Heart left ventricle (tissue), 13 donors: Measurements from ENCODE around the gene ZDHHC11B.

Experiments
- CTCF ChIP-seq, 12 donors: fragments of 200-600 bp; sonication (generic) in 4 of 12; IDR thresholded peaks; one replicate each; pipeline versions ENCODE4 v1.5.0 to v1.8.0; 2018 to 2022; ENCODE audit warnings: antibody characterized with exemption in 12 of 12, mild to moderate bottlenecking in 5 of 12
- POLR2A ChIP-seq, 2 donors: fragments of 450-650 bp; IDR thresholded peaks; one replicate each; pipeline ENCODE4 v1.6.1; 2017; ENCODE audit warnings: antibody characterized with exemption in 2 of 2, mild to moderate bottlenecking in 2 of 2, moderate library complexity in 2 of 2
- donor health status: ischemic (EF 13 %, LVEDD 7.1; RV severe dilation, severe dysfunction).
- donor health status: DM: no; HTN: yes; CAD: no.
- donor health status: DM: no; HTN: no; CAD: no.
- donor health status: ischemic (EF 25% LVEDD 6.9; RV normal size, moderate dysfunction).
- donor health status: ischemic (EF 25% LVEDD 5.7; RV mildly dilated, moderate dysfunction).
- donor health status: ischemic (EF 35%, LVEDD 5.7; RV mildly dilated, moderate dysfunction).
- donor health status: nonischemic (EF 11% LVEDD 7.7; RV severe dilation, severe dysfunction).
- donor health status: DM: yes; HTN: yes; CAD: no.
- donor health status: PGD.
- donor health status: ischemic (EF 29% LVEDD 5.4; RV normal size, mild dysfunction).
- donor health status: nonischemic (EF 23%, LVEDD 6.1; RV moderate dilation, normal function).

DNA sequence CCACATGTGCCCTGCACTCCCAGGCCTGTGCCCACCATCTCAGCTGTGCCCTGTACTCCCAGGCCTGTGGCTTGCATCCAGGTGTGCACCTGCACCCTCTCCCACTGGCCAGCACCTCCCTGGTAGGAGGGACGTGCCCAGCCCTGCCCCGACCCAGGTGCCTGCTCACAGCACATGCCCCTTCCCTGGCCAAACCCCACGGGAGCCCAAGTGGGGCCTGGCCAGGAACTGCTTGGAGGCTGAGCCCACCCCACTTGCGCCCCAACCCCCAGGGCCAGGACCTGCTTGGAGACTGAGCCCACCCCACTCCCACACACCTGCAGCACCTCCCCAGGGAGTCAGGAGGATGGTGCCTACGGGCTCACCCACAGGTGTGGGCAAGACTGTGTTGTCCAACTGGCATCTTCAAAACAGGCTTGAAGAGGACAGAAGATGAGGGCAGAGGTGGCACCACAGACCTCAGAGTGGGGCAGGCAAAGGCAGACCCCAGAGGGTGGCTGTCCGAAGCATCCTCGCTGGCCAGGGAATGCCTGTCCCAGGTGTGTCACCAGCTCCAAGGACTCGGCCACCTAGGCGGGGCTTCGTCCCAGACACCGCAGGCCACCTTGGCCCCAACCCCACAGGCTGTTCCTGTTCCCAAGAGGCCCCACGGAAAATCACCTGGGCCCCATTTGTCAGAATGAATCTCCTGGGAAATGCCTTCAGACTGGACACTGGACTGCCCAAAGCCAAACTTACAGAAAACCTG, 10.8 kb downstream of the ZDHHC11B start:
- no peak for TF ChIP-seq CTCF (IDR thresholded peaks at IDR 0.05)
- no peak for TF ChIP-seq POLR2A (IDR thresholded peaks at IDR 0.05)
